GOT3 (cell line): ENCODE results near the gene CSMD2.

Experiments used
- DNase-seq: peaks from one replicate; lab custom pipeline; 2025; ENCODE audit warnings: mixed read lengths; lab: John Stamatoyannopoulos, UW

The CSMD2 gene

DNA sequence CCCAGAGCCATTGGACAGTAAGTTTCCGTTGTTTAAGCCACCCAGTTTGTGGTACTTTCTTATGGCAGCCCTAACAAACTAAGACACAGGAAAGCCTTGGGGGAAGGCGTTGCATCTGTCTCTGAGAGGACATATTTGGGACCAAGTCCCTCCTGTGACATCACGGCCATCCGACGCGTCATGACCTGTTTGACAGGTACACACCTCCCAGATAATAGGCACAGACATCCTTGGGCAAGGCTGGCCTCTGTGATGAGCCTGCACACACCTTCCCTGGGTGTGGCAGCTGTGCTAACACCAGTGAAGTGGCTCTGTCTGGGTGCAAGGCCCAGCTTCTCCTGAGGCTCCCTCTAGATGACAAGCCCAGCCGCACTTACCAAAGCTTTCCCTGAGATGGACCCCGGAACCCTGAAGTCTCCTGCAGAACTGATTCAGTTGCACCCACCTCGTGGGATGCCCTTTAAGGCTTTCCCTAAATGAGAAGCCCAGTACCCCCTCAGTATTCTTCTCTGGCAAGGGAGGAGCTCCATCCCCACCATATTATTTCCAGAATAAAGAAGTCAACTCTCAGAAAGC, 556.1 kb downstream of the CSMD2 start:
- no peak for DNase-seq

GRCh38 chr1:33607444-33608005, 557.5 kb downstream of the CSMD2 start:
- no peak for DNase-seq

GRCh38 chr1:33606272-33606671, 558.8 kb downstream of the CSMD2 start:
- no peak for DNase-seq

- DNase-seq: no peak
These were observed 562.8 kb downstream of the CSMD2 start for GRCh38 chr1:33602271-33602670.

DNA sequence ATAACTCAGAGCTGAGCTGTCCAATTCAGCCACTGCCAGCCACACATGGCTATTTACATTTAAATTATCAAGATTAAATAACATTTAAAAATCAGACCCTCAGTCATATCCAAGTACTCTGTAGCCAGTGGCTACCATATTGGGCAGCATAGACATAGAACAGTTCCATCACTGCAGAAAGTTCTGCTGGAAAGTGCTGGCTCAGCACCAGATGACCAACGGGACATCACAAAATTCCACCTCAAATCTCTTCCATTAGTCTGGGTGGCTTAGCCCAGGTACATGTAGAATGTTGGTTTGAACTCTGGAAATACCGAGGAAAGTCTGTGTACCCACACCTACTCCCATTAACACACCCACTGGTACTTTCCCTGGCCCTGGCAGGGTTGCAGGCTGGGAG, 563.3 kb downstream of the CSMD2 start:
- DNase-seq: no peak

- DNase-seq: no peak
These were observed 565.4 kb downstream of the CSMD2 start for GRCh38 chr1:33599516-33600115.

GRCh38 chr1:33588726-33589125, 576.3 kb downstream of the CSMD2 start:
- DNase-seq: no peak

GRCh38 chr1:33586795-33587194, 578.2 kb downstream of the CSMD2 start:
- no peak for DNase-seq

- no peak for DNase-seq
These were observed 578.9 kb downstream of the CSMD2 start for GRCh38 chr1:33586106-33586505.

GRCh38 chr1:33583567-33583966, 581.5 kb downstream of the CSMD2 start:
- DNase-seq: no peak

DNA sequence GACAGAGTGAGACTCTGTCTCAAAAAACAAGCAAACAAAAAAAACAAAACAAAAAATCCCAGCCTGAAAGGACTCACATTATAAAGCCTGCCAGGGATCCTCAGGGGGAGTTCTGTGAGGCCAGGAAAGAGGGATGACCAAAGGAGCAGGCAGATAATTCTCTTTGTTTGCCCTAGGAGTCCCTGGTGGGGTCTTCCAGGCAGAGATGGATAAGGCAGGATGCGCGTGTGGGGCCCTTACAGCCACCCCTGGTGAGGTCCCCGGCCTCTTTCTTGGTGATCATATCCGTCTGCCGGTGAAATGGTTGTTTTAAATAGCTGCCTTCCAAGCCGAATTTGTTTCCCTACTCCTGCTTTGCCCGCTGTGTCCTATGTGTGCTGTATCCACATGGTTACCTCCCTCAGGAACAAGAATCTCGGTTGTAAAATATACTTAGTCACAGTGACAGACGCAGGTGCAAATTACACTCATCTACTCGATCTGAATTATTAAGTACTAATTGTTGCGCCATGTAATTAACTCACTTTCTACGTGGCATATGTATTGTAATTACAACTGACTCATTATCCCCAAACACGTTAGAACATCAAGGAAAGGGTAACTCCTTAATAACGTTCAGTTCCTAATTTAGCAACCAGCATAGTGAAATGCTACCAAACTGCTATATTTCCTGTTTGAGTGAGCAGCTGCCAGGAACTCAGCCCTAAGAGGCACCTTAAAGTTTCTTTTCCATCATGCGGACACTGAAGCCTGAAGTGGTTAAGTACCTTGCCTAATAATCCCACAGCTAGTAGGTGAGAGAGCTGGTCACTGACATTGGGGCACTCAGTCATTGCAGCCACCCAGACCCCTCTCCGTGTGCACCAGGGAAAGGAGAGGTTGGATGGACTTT, 586.2 kb downstream of the CSMD2 start:
- no peak for DNase-seq

DNA sequence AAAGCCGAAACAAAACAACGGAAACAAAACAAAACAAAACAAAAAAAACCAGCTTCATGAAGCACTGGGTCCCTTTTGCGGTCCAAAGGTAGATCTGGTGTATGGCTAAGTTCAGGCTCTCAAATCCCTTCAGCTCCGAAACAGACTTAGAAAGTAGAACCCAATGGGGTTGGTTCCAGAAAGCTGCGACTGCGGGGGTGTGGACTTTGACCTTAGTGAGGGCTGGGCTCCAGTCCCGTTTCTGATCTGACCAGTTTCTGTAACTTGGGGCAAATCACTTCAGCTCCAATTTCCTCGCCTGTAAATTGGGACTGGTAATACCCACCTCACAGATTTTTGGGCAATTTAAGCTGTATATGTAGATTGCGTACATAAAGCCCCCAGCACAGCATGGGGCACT, 587.4 kb downstream of the CSMD2 start:
- DNase-seq: no peak

DNA sequence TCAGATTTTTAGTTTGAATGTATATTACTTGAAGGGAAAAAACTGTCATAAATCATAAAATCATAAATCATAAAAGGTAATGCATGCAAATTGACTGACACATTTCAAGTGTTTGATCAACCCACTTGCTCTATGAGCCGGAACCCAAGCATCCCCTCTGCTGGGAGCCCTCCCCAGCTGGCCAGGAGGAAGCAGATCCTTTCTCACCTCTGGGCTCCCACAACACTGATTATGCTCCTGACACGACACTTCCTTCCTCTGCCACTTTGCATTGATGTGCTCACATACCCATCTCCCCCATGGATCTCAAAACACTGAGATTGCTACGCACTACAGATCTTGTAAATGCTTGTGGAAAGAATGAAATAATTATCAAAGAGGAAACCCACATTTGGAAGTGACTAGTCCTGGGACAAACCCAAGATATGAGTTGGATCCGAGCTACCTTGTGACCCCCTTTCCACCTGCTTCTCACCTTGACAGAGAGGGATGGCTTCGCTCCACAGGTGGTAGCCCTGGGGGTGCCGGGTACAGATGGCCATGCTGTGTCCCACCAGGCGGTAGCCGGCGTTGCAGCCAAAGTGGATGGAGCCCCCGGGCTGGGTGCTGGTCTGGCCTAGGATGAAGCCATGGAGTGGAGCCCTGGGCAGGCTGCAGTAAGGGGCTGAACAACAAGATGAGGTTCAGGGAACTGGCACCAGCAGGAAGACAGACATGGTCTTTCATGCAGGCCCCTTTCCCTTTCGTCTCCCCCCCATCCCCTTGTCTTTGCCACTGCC, 588.0 kb downstream of the CSMD2 start:
- no peak for DNase-seq

GRCh38 chr1:33575324-33575879, 589.6 kb downstream of the CSMD2 start:
- DNase-seq: no peak

- DNase-seq: no peak
These were observed 591.4 kb downstream of the CSMD2 start for GRCh38 chr1:33573661-33574060.

DNA sequence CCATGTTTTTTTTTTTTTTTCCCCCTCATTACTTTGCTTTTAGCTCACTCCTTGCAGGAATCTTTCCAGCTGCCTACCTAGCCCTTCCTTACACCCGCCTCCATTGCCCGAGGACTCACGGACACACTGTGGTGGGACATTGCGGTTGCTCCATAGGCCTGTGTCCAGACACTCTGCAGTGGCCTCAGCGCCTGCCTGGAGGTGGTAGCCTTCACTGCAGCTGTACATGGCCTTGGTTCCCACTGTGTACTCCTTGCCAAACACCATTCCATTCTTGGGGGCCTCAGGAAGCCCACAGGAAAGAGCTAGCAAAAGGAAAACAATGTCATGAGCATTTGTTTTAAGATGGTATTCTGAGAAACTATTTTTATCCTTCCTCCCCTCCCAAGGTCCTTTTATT, 592.6 kb downstream of the CSMD2 start:
- no peak for DNase-seq

GRCh38 chr1:33569331-33569730, 595.7 kb downstream of the CSMD2 start:
- no peak for DNase-seq

GRCh38 chr1:33563699-33564098, 601.3 kb downstream of the CSMD2 start:
- DNase-seq: no peak

DNA sequence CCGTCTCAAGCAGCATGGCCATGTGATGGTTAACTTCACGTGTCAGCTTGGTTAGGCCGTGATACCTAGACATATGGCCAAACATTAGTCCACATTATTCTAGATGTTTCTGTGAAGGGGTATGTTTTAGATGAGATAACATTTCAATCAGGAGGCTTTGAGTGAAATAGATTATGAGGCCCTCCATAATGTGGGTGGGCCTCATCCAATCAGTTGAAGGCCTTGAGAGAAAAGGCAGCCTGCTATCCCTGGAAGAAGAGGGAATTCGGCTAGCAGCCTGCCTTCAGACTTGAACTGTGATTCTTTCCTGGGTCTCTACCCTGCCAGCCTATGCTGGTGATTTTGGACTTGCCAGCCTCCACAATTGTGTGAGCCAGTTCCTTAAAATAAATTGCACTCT, 602.5 kb downstream of the CSMD2 start:
- no peak for DNase-seq

- DNase-seq: no peak
These were observed 603.5 kb downstream of the CSMD2 start for GRCh38 chr1:33561576-33561975.

- no peak for DNase-seq
These were observed 604.4 kb downstream of the CSMD2 start for GRCh38 chr1:33560680-33561079.

DNA sequence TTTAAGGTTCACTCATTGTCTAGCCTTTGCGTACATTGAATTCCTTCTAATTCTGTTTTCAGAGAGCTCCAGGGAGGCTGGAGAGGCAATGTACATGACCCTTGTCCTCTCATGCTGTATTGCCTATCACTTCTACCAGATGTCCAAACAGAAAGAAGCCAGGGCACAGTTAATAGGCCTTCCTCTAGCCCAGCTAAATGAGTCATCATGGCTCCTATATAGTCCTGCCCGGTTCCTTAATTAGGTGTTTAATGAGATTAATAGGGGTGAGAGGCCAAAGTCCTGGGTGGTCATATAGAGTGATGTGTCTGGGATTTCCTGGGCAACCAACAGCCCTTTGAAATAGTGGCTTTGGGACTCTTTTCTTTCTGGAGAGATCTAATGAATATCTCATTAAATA, 616.3 kb downstream of the CSMD2 start:
- no peak for DNase-seq
